Upper lobe of right lung (tissue), 1 donor: ENCODE results near the gene CNTN1. TPM values are rescaled to one million over a fixed set of nuclear protein-coding genes. Genes with fewer than 3 reads are reported as not detected.

Source experiments
- ATAC-seq: fragments of 200-7000 bp; cut with Tn5 transposase; one replicate; pipeline ENCODE4 v1.9.1; 2020; ENCODE audit warnings: mild to moderate bottlenecking, moderate library complexity
- DNase-seq: peaks from one replicate; pipeline ENCODE4 v3.0.0-alpha.2; 2020
- H3K27ac ChIP-seq: fragments of 200-600 bp; one replicate; pipeline ENCODE4 v1.8.0; 2022
- H3K27me3 ChIP-seq: fragments of 200-600 bp; one replicate; pipeline ENCODE4 v1.8.0; 2022; ENCODE audit warnings: mild to moderate bottlenecking
- H3K36me3 ChIP-seq: fragments of 200-600 bp; one replicate; pipeline ENCODE4 v1.8.0; 2022
- H3K4me1 ChIP-seq: fragments of 200-600 bp; one replicate; pipeline ENCODE4 v1.8.0; 2022
- H3K4me3 ChIP-seq: fragments of 200-600 bp; one replicate; pipeline ENCODE4 v1.8.0; 2022; ENCODE audit warnings: mild to moderate bottlenecking
- H3K9me3 ChIP-seq: fragments of 200-600 bp; one replicate; pipeline ENCODE4 v1.8.0; 2022
- intact Hi-C: fragments of 100-400 bp; cut with DNase I; formaldehyde crosslinking; loops from one replicate; pipeline ENCODE4 v1.11.0; 2022
- total RNA-seq: library from RNA; stranded (reverse); fragmentation: NEBNext Ultra II Directional; extraction: Animal tissue kit (Norgen Biotek cat#: 25700); gene quantifications from one replicate; pipeline ENCODE4 v1.2.1, GENCODE V29; 2021
- TF ChIP-seq, protein P1 (sequence below): fragments of 200-600 bp; IDR thresholded peaks from one replicate; pipeline ENCODE4 v1.8.0; 2022; ENCODE audit warnings: antibody characterized with exemption
- donor health status: DM: no; HTN: yes; CAD: no; lungs with severe emphysema.

The CNTN1 gene
- total RNA-seq, 1 donor from 2014 or later = 15.1 TPM

DNA sequence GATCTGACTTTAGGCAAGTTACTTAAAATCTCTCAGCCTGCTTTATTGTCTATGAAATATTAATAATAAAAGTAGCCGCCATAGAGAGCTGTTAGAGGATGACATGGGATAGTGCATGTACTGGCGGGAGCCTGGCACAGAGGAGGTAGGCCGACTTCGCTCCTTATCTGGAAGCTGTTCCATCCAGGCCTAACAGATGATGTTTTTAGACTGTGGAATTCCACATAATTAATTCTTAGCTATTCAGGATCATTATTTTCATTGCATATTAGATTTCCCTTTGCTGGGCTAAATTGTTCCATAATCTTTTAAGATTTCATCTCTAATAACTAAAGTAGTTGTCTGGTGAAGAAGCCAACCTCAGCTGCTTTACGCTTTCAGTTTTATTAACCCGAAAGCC is 30.8 kb downstream of the CNTN1 start:
- no peak overlapping the region for H3K4me3 ChIP-seq
- no peaks in the 10 kb centered on the region for H3K9me3 ChIP-seq
- TF ChIP-seq, protein P1, sequence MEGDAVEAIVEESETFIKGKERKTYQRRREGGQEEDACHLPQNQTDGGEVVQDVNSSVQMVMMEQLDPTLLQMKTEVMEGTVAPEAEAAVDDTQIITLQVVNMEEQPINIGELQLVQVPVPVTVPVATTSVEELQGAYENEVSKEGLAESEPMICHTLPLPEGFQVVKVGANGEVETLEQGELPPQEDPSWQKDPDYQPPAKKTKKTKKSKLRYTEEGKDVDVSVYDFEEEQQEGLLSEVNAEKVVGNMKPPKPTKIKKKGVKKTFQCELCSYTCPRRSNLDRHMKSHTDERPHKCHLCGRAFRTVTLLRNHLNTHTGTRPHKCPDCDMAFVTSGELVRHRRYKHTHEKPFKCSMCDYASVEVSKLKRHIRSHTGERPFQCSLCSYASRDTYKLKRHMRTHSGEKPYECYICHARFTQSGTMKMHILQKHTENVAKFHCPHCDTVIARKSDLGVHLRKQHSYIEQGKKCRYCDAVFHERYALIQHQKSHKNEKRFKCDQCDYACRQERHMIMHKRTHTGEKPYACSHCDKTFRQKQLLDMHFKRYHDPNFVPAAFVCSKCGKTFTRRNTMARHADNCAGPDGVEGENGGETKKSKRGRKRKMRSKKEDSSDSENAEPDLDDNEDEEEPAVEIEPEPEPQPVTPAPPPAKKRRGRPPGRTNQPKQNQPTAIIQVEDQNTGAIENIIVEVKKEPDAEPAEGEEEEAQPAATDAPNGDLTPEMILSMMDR = no peak
- no peak for ATAC-seq
- DNase-seq = no peak
- no peak overlapping the region for H3K27ac ChIP-seq
- no peaks in the 10 kb centered on the region for H3K4me1 ChIP-seq
- H3K36me3 ChIP-seq = no peaks in the 10 kb centered on the region
- H3K27me3 ChIP-seq = no peaks in the 10 kb centered on the region
- intact Hi-C loops = no loop called here

DNA sequence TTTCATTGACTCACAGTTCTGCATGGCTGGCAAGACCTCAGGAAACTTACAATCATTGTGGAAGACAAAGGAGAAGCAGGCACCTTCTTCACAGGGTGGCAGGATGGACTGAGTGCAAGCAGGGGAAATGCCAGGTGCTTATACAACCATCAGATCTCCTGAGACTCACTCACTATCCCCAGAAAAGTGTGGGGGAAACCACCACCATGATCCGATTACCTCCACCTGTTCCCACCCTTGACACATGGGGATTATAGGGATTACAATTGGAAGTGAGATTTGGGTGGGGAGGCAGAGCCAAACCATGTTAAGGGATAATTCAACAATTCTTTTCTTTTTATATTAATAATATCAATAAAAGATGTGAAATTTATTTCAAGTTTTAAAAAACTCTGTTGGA is 34.1 kb downstream of the CNTN1 start:
- intact Hi-C loops = no loop called here
- no peaks in the 10 kb centered on the region for H3K27me3 ChIP-seq
- DNase-seq (no peak), ATAC-seq (no peak)
- H3K4me3 ChIP-seq = no peak overlapping the region
- H3K27ac ChIP-seq = no peak overlapping the region
- H3K36me3 ChIP-seq = no peaks in the 10 kb centered on the region
- TF ChIP-seq, protein P1 = no peak
- H3K4me1 ChIP-seq = no peaks in the 10 kb centered on the region
- H3K9me3 ChIP-seq = no peaks in the 10 kb centered on the region

DNA sequence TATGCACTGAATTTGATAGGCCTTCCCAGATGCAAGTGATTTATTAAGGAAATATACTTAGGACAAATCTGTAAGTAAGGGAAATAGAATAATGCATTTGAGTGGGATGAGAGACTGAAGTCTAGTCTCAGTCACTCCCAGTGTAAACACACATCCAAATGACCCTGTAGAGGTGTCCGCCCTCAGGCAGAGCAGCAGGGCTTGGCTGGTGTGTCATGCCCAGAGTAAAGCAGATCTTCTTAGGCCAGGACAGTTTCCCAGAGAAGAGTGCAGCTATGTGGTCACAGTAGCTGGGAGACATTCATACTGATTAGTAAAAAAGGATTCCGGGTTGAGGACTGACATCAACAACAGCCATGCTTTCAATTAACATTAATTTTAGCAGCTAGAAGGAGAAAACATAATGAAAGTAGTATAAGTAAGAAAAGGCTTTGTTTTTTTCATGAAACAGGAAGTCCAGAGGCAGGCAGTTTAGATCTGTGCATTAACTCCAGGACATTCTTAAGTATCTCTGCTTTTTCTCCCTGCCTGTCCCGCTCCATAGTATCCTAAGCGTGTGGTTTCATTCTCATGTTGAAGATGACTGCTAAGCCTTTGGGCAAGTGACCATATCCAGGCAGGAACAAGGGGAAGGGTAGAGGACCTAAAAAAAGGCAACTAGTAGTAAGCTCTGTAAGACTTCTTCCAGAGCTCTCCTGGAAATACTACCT is 35.7 kb downstream of the CNTN1 start:
- intact Hi-C loops = no loop called here
- Histone ChIP-seq H3K4me1 (no peaks in the 10 kb centered on the region), H3K4me3 (no peak overlapping the region), H3K9me3 (no peaks in the 10 kb centered on the region), H3K27ac (no peak overlapping the region), H3K27me3 (no peaks in the 10 kb centered on the region), H3K36me3 (no peaks in the 10 kb centered on the region)
- TF ChIP-seq, protein P1 = no peak
- ATAC-seq (no peak), DNase-seq (no peak)

DNA sequence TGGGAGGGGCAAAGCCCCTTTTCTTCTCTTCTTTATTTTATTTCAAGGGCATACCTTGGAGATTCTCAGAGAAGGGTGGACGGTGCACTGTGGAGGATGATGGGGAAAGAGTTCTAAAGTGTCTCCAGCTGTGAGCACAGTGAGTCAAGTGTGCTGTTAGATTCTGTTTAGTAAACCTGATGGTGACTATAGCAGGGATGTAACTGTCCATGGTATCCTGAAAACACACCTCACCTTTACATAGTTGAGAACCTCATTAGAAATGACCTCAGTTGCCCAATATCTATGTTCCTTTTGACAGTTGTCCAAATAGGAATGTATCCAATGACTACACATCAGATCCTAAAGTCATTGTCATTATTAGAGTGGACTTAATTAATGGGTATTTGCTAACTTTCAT is 38.0 kb downstream of the CNTN1 start:
- TF ChIP-seq, protein P1 = no peak
- Histone ChIP-seq H3K27ac (no peak overlapping the region), H3K9me3 (no peaks in the 10 kb centered on the region), H3K4me1 (no peaks in the 10 kb centered on the region), H3K4me3 (no peak overlapping the region), H3K36me3 (no peaks in the 10 kb centered on the region), H3K27me3 (no peaks in the 10 kb centered on the region)
- intact Hi-C loops = no loop called here
- DNase-seq (no peak), ATAC-seq (no peak)

DNA sequence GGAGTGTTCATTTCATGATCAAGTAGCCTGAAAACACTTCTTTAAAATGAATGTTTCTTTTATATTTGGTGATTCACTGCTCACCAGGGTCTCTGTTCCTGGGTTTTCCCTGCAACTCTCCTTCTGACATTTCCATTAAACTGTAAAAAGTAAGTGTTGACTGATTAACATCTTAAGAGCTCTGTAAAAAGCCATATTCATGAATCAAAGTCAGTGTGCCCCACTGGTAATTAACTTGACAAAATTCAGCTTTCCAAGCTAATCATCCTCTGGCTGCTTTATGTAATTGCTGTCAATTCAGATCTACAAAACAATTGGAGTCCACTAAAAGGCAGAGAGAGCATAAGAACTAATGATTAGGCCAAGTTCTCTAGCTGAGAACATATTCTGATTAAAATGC is 41.6 kb downstream of the CNTN1 start:
- DNase-seq (no peak), ATAC-seq (no peak)
- H3K36me3 ChIP-seq = no peaks in the 10 kb centered on the region
- H3K27ac ChIP-seq = no peak overlapping the region
- no peaks in the 10 kb centered on the region for H3K9me3 ChIP-seq
- TF ChIP-seq, protein P1 = no peak
- no peaks in the 10 kb centered on the region for H3K4me1 ChIP-seq
- intact Hi-C loops = no loop called here
- no peaks in the 10 kb centered on the region for H3K27me3 ChIP-seq
- no peak overlapping the region for H3K4me3 ChIP-seq

DNA sequence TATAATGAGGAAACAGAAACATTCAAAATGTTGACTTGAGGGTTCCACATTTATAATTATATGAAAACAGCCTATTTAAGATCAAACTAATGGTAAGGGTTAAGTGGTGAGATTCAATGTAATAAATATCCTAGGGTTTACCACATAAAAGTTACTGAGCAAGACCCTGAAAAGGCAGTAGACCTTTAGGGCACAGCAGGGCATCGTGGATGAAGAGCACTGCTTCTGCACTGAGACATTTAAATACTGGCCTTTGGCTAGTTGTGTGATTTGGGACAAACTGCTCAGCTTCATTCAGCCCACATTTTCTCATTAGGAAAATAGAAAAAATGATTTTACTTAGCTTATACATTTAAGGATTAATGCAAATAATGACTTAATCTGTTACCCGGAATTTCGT is 42.0 kb downstream of the CNTN1 start:
- Histone ChIP-seq H3K27ac (no peak overlapping the region), H3K36me3 (no peaks in the 10 kb centered on the region), H3K9me3 (no peaks in the 10 kb centered on the region), H3K4me3 (no peak overlapping the region), H3K27me3 (no peaks in the 10 kb centered on the region), H3K4me1 (no peaks in the 10 kb centered on the region)
- TF ChIP-seq, protein P1 = no peak
- ATAC-seq (no peak), DNase-seq (no peak)
- intact Hi-C loops = no loop called here
